ENCODE data around the gene STAT4.

The STAT4 gene

DNA sequence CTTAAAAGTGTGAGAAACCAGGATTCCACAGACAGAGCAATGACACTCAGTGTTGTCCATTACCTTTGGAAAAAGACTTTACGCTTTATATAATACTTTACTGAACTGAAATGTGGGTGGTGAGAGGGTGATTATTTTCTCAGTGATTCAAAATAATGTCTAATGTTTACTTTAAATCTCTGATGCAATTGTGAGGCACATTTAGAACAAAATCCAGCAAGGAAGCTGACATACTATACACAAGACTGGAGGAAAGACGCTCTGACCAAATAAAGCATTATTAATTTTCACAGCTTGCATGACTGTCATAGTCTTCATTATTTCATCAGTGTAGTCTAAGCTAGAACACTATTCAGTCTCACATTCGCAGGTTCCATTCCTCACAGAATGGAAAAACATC is 102.7 kb downstream of the STAT4 start:
- no peak for DNase-seq (ENCODE audit: low read depth in 4 of 4, low spot score in 1 of 4)

GRCh38 chr2:191045141-191045540 is 105.7 kb downstream of the STAT4 start:
- DNase-seq (ENCODE audit: low read depth in 4 of 4, low spot score in 1 of 4) = no peak

GRCh38 chr2:191043438-191043837 is 107.4 kb downstream of the STAT4 start:
- no peak for DNase-seq (ENCODE audit: low read depth in 4 of 4, low spot score in 1 of 4)

- DNase-seq (ENCODE audit: low read depth in 4 of 4, low spot score in 1 of 4) = no peak
Observed at GRCh38 chr2:191041418-191042161, 109.2 kb downstream of the STAT4 start.

GRCh38 chr2:191039616-191040015 is 111.2 kb downstream of the STAT4 start:
- no peak for DNase-seq (ENCODE audit: low read depth in 4 of 4, low spot score in 1 of 4)

- no peak for DNase-seq (ENCODE audit: low read depth in 4 of 4, low spot score in 1 of 4)
Observed at GRCh38 chr2:191038741-191039140, 112.1 kb downstream of the STAT4 start.

GRCh38 chr2:191038241-191038725 is 112.5 kb downstream of the STAT4 start:
- no peak for DNase-seq (ENCODE audit: low read depth in 4 of 4, low spot score in 1 of 4)

- no peak for DNase-seq (ENCODE audit: low read depth in 4 of 4, low spot score in 1 of 4)
Observed at GRCh38 chr2:191037351-191037750, 113.4 kb downstream of the STAT4 start.

GRCh38 chr2:191036363-191036762 is 114.4 kb downstream of the STAT4 start:
- no peak for DNase-seq (ENCODE audit: low read depth in 4 of 4, low spot score in 1 of 4)

DNA sequence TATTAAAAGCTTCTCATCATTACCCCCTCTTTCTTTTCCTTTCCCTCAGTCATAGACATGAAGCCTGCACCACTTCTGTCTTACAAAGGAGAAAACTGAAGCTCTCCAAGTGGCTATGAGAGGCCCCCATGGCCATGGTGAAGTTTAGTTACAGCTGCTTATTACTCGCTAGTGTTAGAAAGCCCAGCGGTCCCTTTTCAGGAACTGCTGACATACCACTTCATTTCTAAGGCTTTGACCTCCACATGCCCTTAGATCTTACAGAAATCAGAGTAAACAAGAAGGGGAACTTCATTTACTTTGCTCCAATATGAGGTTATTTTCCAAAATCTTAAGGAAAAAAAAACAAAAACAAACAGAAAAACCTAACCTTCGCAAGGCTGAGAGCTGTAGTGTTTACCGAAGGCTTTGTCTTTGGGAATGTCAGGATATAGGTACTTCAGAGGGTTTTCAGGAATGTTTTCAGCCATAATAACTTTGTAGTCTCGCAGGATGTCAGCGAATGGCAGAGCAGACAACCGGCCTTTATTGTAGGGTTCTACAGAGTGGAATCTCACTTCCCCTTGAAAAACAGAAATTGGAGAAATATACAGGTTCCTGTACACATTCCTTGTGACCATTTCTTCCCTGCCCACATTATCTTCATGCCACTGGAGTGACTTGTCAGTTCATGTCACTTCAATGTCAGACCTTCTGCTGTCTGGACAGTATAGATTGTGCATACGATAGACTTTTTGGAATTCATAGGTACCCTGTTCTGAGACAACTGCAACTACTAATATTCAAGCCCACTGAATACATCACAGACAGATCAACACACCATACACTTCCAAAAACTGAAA is 118.0 kb downstream of the STAT4 start:
- no peak for DNase-seq (ENCODE audit: low read depth in 4 of 4, low spot score in 1 of 4)

GRCh38 chr2:191031256-191031655 is 119.5 kb downstream of the STAT4 start:
- DNase-seq (ENCODE audit: low read depth in 4 of 4, low spot score in 1 of 4) = no peak

DNA sequence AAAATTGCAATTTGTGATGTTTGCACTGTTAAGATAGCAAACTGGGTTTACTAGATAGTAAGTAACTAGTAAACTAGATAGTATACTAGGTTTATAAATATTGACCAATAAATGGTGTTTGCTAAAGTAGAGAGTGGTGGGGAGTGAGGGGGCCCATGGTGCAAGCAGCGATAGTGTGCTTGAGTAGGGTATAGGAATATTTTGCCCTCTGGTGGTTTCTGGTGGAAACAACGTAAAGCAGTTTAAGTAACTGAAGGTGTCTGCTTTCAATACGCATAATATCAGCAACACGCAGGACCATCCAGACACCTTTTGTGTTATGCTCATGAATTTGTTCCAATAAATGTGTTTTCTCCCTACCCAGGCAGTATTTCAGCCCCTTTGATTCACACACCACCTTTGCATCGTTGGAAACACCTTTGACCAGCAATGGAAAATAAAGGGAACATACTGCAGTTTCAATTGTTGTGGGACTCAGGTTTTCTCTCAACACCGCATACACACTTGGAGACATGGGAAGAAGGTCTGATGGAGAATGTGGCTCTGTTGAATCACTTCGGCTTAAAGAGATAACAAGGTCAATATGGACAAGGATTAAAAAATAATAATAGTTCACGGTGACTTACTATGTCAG is 120.2 kb downstream of the STAT4 start:
- DNase-seq (ENCODE audit: low read depth in 4 of 4, low spot score in 1 of 4) = no peak

- DNase-seq (ENCODE audit: low read depth in 4 of 4, low spot score in 1 of 4) = no peak
Observed at GRCh38 chr2:191029280-191029950, 121.4 kb downstream of the STAT4 start.

- no peak for DNase-seq (ENCODE audit: low read depth in 4 of 4, low spot score in 1 of 4)
Observed at GRCh38 chr2:191026377-191026776, 124.4 kb downstream of the STAT4 start.

- DNase-seq (ENCODE audit: low read depth in 4 of 4, low spot score in 1 of 4) = no peak
Observed at GRCh38 chr2:191025135-191025534, 125.7 kb downstream of the STAT4 start.

GRCh38 chr2:191023235-191023679 is 127.5 kb downstream of the STAT4 start:
- no peak for DNase-seq (ENCODE audit: low read depth in 4 of 4, low spot score in 1 of 4)

- DNase-seq (ENCODE audit: low read depth in 4 of 4, low spot score in 1 of 4) = no peak
Observed at GRCh38 chr2:191020742-191021381, 129.9 kb downstream of the STAT4 start.

DNA sequence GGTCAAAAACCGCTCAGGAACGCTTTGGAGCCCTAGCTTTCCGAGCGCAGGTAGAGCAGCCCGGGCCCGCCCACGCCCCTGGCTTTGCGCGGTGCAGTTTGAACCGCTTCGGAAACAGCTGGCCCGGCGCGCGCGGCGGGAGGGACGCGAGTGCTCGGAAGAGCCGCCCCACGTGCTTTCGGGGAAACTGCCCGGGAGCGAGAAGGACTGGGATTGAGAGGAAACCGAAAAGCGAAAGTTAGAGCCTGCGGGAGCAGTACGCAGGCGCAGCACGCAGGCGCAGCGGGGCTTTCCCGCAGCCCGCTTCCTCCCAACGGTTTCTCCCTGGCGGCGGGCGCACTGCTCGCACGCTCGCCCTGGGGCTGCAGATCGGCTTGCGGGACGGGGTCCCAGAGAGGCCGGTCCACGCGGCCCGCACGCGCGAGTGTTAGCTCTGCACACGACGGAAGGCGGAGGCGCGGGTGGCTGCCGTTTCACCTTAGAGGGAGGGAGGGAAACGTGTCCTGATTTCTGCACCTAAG is 130.5 kb downstream of the STAT4 start:
- DNase-seq (ENCODE audit: low read depth in 4 of 4, low spot score in 1 of 4) = peak; percentile 79 to 92 (median 86)

- DNase-seq (ENCODE audit: low read depth in 4 of 4, low spot score in 1 of 4) = no peak
Observed at GRCh38 chr2:191019376-191019775, 131.4 kb downstream of the STAT4 start.

DNA sequence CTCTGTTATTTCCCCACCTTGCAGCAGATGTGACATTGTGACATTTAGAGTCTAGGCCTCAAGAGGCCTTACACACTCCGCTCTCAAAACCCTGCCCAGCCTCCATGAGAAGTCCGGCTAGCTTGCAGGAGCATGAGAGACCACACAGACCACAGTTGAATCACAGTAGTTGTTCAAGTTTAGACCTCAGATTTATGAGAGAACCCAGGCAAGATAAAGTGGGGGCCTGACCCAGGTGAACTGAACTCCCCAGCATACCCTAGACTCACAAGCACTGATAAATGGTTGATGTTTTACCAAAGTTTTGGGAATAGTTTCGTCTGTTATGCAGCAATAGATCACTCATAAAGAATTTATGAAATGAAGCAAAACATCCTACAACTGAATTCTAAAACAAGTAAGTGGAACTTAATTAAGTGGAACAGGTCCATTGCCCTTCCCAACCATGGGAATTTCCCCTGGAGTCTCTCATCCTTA is 132.1 kb downstream of the STAT4 start:
- no peak for DNase-seq (ENCODE audit: low read depth in 4 of 4, low spot score in 1 of 4)

Measured in stimulated activated CD4-positive, alpha-beta T cell treated with anti-CD3 and anti-CD28 coated beads, Interleukin-1b, Interleukin-23, amount 100 ng/mL, for 24 hours (primary cell).